ENCODE data around the gene METRN.

GRCh38 chr16:693364-693763 lies 21.6 kb upstream of the METRN start:
- TF ChIP-seq GATA2 (IDR thresholded peaks at IDR 0.05; ENCODE audit: low read depth, low read length): no peak
- no peak for TF ChIP-seq GATA3 (IDR thresholded peaks at IDR 0.05; ENCODE audit: low read depth, low read length)

Measured in SH-SY5Y (cell line).